Glomerular visceral epithelial cell (primary cell): ENCODE results near the gene CHRDL2.
"Not testable (repeated sequence)": the region's sequence is repeated elsewhere in the genome, so short reads cannot be mapped to it uniquely, and the experiment has no call there.

Source experiments
- DNase-seq: peaks from one replicate; pipeline ENCODE4 v3.0.0-alpha.2; 2016; ENCODE audit errors: extremely low spot score

Gene CHRDL2

GRCh38 chr11:74731301-74732094 lies at the start of gene CHRDL2:
TSS of gene CHRDL2 (minus strand) at chr11:74731426. CDS start at chr11:74730888, 538 bp downstream.
- DNase-seq: no peak

GRCh38 chr11:74780248-74781005 lies 49.2 kb upstream of the CHRDL2 start:
- DNase-seq: no peak

GRCh38 chr11:74778581-74778980 lies 47.4 kb upstream of the CHRDL2 start:
- DNase-seq: no peak

- no peak for DNase-seq
Measured at GRCh38 chr11:74777877-74778276, 46.7 kb upstream of the CHRDL2 start.

- DNase-seq: no peak
Measured at GRCh38 chr11:74777038-74777437, 45.8 kb upstream of the CHRDL2 start.

- no peak for DNase-seq
Measured at GRCh38 chr11:74776546-74776945, 45.3 kb upstream of the CHRDL2 start.

- DNase-seq: no peak
Measured at GRCh38 chr11:74775762-74776161, 44.5 kb upstream of the CHRDL2 start.

- no peak for DNase-seq
Measured at GRCh38 chr11:74773476-74773875, 42.2 kb upstream of the CHRDL2 start.

GRCh38 chr11:74771139-74771538 lies 39.9 kb upstream of the CHRDL2 start:
- no peak for DNase-seq

GRCh38 chr11:74770456-74770855 lies 39.2 kb upstream of the CHRDL2 start:
- DNase-seq: no peak

- DNase-seq: no peak
Measured at GRCh38 chr11:74769055-74769707, 38.0 kb upstream of the CHRDL2 start.

GRCh38 chr11:74768172-74768651 lies 37.0 kb upstream of the CHRDL2 start:
- DNase-seq: peak; percentile 66

GRCh38 chr11:74766905-74767304 lies 35.7 kb upstream of the CHRDL2 start:
- DNase-seq: no peak

GRCh38 chr11:74756571-74756970 lies 25.3 kb upstream of the CHRDL2 start:
- no peak for DNase-seq

- DNase-seq: no peak
Measured at GRCh38 chr11:74755395-74755995, 24.3 kb upstream of the CHRDL2 start.

GRCh38 chr11:74754507-74755252 lies 23.5 kb upstream of the CHRDL2 start:
- DNase-seq: peak; percentile 34

GRCh38 chr11:74751303-74751702 lies 20.1 kb upstream of the CHRDL2 start:
- no peak for DNase-seq

GRCh38 chr11:74750598-74750997 lies 19.4 kb upstream of the CHRDL2 start:
- not testable (repeated sequence) for DNase-seq

GRCh38 chr11:74749965-74750296 lies 18.7 kb upstream of the CHRDL2 start:
- no peak for DNase-seq

- peak; percentile 53 for DNase-seq
Measured at GRCh38 chr11:74749127-74749964, 18.1 kb upstream of the CHRDL2 start.
